Astrocyte (in vitro differentiated cells and primary cell): Measurements from ENCODE around the gene STMN1.

Source experiments
- CTCF ChIP-seq: IDR thresholded peaks from 2 replicates; pipeline ENCODE4 v1.5.1; 2011; ENCODE audit warnings: low read depth, mild to moderate bottlenecking, inconsistent platforms, low read length, moderate library complexity; ENCODE audit not compliant: insufficient read depth
- EZH2 ChIP-seq: IDR thresholded peaks from 2 replicates; pipeline ENCODE4 v1.6.1; 2012; ENCODE audit warnings: mild to moderate bottlenecking, low read length, inconsistent platforms; ENCODE audit not compliant: insufficient read depth

DNA sequence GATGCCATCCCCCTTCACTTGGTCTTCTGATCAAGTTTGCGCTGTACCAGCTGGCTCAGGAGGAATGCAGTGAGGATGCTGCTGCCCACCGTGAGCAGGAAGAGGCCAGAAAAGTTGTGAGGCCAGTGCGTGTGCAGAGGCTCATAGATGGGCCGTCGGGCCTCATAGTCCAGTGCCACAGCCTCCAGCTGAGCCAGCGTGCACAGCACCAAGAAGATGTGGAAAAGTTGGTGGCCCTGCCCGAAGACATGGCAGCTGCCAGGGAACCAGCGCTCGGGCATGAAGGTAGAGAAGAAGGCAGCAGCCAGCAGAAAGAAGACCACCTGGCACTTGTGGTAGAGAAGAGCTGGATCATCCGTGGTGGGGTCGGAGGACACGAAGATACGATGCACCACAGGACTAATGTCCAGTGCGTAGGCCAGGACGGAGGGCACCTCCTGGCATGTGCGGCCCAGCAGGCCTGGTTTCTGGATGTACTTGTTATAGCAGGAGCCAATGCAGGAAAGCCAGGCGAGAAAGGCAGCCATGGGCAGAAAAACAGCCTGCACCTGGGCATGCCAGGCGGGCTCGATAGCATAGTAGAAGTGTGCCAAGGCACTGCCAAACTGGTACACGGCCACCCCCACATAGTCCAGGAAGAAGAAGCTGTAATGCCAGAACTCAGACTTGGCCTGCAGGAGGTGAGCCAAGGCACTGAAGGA lies 43.3 kb downstream of the STMN1 start:
- TF ChIP-seq EZH2 (no peak), CTCF (no peak)
